Eye (tissue), 1 donor: Measurements from ENCODE around the gene DIP2C.
A peak's percentile ranks its signal among the peaks of the same experiment; 100 is the strongest.
"Not testable (repeated sequence)": the region's sequence is repeated elsewhere in the genome, so short reads cannot be mapped to it uniquely, and the experiment has no call there.

Source experiments
- DNase-seq: peaks from one replicate; pipeline ENCODE4 v3.0.0-alpha.2; 2015

The DIP2C gene

DNA sequence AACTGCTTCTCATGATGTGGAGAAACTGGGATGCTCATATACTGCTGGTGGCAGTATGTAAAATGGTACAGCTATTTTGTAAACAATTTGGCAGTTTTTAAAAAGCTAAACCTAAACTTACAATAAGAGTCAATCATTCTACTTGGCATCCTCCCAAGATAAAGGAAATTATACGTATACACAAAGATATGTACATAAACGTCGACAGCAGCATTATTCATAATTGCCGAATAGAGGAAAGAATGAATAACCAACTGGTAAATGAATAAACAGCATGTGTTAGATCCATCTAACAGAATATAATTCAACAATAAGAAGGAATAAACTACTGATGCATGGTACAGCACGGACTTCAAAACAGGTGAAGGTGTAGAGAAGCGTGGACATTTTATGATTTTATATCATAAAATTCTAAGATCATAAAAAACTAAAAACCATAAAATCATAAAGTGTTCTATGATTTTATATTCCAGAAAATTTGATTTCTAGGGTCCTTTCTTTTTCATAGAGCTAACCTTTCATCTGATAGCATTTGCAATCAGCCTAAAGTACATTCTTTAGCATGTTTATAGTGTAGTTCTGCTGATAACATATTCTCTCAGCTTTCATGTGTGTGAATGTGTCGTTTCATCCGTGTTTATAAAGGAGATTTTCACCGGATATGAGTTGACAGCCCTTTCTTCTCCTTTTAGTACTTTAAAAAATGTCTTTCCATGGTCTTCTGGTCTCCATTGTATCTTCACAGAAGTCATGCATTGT lies 261.5 kb downstream of the DIP2C start:
- DNase-seq, result no peak

DNA sequence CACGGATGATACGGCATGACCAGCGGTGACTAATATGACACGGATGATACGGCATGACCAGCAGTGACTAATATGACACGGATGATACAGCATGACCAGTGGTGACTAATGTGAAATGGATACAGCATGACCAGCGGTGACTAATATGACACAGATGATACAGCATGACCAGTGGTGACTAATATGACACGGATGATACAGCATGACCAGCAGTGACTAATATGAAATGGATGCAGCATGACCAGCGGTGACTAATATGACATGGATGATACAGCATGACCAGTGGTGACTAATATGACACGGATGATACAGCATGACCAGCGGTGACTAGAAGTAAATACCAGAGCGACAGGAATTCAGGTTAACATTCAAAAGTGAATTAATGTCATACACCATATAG lies 264.1 kb downstream of the DIP2C start:
- not testable (repeated sequence) for DNase-seq

DNA sequence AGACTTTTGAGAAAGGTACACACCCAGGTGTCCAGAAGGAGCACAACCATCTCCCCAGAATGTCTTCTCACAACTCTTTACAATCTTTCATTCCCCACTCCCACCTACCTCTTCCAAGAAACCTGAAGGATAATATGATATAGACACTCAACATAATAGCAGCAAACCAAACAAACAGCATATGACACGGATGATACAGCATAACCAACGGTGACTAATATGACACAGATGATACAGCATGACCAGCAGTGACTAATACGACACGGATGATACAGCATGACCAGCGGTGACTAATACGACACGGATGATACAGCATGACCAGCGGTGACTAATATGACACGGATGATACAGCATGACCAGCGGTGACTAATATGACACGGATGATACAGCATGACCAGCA lies 264.7 kb downstream of the DIP2C start:
- DNase-seq, result not testable (repeated sequence)

DNA sequence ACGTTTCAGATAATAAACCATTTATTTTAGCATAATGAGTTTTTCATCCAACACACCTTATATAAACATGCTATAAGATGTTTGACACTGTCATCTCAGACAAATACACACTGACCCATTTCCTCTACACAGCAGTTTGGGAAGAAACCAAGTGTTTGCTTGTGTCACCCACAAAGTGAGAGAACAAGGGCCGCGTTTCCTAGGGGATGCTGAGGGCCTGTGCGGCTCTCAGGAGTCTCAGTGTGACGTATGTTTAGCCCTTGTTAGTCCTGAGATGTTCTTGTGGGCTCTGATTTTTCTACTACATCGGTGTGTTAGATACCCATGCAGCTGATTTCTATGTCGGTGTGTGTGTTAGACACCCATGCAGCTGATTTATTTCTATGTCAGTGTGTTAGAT lies 266.3 kb downstream of the DIP2C start:
- no peak for DNase-seq

GRCh38 chr10:422675-423074 lies 266.8 kb downstream of the DIP2C start:
- no peak for DNase-seq

GRCh38 chr10:422241-422640 lies 267.2 kb downstream of the DIP2C start:
- DNase-seq, result no peak

DNA sequence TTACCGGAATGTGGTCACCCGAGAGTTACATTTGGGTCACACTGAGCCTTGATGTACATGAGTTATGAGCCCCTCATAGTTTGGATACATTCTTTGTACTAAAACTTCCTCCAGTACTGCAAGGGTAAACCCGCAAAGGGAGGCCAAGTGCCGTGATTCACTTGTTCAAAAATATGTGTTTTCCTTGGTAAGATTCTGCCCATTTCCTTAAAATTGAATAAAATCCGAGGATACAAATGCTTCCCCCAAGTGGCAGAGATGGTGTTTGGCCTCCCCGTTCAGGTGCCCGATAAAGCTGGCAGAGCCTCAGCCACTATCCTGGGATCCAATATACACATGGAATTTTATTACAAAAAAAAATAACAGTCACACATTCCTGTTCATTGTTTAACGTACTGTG lies 268.3 kb downstream of the DIP2C start:
- no peak for DNase-seq

- no peak for DNase-seq
Observed at GRCh38 chr10:420154-421121, 269.0 kb downstream of the DIP2C start.

- DNase-seq, result no peak
Observed at GRCh38 chr10:418894-419293, 270.6 kb downstream of the DIP2C start.

GRCh38 chr10:418226-418625 lies 271.2 kb downstream of the DIP2C start:
- no peak for DNase-seq

DNA sequence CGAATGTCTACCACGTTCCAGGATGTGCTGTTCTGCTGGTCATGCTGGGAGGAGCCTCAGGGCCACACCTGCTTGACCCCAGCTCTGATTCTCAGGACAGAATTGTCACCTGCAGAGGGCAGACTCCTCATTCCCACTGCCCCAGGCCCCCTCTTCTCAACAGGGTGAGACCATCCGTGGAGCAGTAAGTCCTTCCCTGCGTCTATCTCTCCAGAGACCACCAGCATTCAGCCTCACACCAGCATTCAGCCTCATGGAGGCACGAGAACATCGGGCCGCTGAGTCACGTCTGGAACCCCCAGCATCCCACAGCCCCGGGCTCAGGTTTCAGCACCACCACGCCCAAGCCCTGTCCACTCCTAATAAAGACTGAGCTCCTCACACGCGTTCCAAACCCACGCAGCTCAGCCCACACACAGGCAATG lies 273.4 kb downstream of the DIP2C start:
- no peak for DNase-seq

- DNase-seq, result no peak
Observed at GRCh38 chr10:413662-414071, 275.8 kb downstream of the DIP2C start.

- no peak for DNase-seq
Observed at GRCh38 chr10:412109-412508, 277.4 kb downstream of the DIP2C start.

DNA sequence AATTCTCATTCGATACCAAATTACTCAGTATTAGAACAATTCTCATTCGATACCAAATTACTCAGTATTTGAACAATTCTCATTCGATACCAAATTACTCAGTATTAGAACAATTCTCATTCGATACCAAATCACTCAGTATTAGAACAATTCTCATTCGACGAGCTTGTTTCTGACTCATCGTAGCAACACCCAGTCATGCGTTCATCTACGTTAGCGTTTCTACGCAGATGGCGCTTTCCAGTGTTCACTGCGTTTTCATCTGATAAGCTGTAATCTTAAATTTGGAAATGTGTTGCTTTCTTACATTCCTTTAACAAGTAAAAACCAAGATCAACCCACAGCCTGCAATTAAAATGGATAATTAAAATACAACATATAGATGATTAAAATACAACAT lies 277.9 kb downstream of the DIP2C start:
- DNase-seq, result no peak

- DNase-seq, result peak; percentile 43
Observed at GRCh38 chr10:409408-410040, 279.9 kb downstream of the DIP2C start.

DNA sequence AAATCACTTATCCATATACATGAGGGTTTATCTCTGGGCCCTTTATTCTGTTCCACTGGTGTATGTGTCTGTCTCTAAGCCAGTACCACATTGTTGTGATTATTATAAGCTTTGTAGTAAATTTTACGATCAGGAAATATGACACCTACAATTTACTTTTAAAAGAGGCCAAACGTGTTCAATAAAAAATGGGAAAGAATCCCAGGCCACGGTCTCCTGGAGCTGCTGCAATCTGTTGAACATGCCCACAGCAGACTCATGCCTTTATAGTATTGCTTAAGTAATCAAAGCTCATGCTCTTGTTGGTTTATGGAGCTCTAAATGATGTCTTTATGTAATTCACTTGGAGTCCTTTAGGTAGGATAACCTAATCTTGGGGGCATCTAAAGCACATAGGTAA lies 281.2 kb downstream of the DIP2C start:
- DNase-seq, result no peak

- no peak for DNase-seq
Observed at GRCh38 chr10:406976-407375, 282.5 kb downstream of the DIP2C start.

- no peak for DNase-seq
Observed at GRCh38 chr10:405648-406047, 283.8 kb downstream of the DIP2C start.

- no peak for DNase-seq
Observed at GRCh38 chr10:404991-405390, 284.5 kb downstream of the DIP2C start.

GRCh38 chr10:404346-404745 lies 285.1 kb downstream of the DIP2C start:
- DNase-seq, result no peak

DNA sequence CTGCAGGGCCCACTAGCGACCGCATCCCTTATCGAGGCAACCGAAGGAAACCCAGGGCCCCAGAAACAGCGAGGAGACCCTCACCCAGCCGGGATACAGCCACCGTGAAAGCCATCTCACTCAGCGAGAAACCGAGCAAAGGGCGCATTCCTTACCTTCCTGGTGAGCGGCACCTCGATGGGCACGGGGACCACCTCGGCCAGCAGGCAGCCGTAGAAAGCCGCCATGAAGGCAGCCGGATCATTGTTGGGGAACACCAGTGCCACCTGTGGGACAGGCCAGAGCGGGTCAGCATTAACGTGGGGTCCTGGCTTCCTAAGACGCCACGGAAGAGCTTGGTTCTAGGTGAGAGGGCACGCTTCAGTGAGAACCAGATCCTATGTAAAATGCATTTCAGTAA lies 290.5 kb downstream of the DIP2C start:
- no peak for DNase-seq

DNA sequence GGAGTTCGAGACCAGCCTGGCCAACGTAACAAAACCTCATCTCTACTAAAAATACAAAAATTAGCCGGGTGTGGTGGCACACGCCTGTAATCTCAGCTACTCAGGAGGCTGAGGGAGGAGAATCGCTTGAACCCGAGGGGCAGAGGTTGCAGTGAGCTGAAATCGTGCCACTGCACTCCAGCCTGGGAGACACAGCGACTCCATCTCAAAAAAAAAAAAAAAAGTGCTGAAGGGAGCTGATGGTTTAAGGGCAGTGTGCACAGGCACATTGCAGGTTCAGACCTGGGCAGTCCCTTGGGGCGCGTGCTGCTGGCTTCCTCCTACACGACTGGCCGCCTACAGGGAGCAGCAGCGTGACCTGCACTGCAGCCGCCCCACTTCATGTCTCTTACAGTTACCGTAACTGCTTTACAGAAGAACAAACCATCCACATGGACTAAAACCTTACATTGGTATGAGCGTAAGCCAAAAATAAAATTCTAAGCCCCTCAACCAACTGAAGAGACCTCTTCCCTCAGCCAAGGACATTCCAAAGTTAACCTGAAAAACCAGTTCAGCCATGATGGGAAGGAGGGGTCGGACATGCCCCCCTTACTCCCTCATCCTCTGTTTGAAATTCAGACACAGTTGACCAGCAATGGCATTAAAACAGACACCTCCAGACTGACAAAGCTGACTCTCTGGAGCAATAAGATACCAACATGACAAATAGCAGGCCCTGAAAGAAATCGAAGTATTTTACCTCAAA lies 292.0 kb downstream of the DIP2C start:
- no peak for DNase-seq
